ENCODE data around the gene LRCH1. TPM values are rescaled to one million over a fixed set of nuclear protein-coding genes. Genes with fewer than 3 reads are reported as not detected.

The LRCH1 gene
- total and polyA plus RNA-seq, 2 of the 13 experiments (the other 11 are each of a cell fraction or from before 2014, with no cell fraction given): 4.1 to 12.6 TPM

GRCh38 chr13:46743191-46743590 lies 190.2 kb downstream of the LRCH1 start (continued):
- no peak for TF ChIP-seq HMGXB4 (CRISPR knock-in tag; IDR thresholded peaks at IDR 0.05; ENCODE audit: borderline replicate concordance in 1 of 2, low read depth in 1 of 2)

GRCh38 chr13:46745062-46745461 lies 192.1 kb downstream of the LRCH1 start:
- WGBS (ENCODE audit: low lambda C conversion rate): 98% methylated on average over 4 of the region's 4 CpGs
- Histone ChIP-seq H3K4me2 (ENCODE audit: low read depth, low read length) (no peak overlapping the region), H3K27me3 (ENCODE audit: control insufficient read depth in 1 of 2, insufficient read depth in 2 of 2, low read length in 2 of 2) (no peaks in the 10 kb centered on the region), H2AFZ (ENCODE audit: low read length) (no peak overlapping the region), H3K4me3 (replicated peaks in 1 of 3; ENCODE audit: insufficient read depth in 1 of 3, low read depth in 2 of 3, low read length in 3 of 3) (no peak overlapping the region), H3K27ac (ENCODE audit: extremely low read length, insufficient read depth, low read length) (no peak overlapping the region), H3K79me2 (ENCODE audit: insufficient read depth, low read length) (no peaks in the 10 kb centered on the region), H3K36me3 (replicated peaks in 1 of 2; ENCODE audit: control insufficient read depth in 1 of 2, insufficient read depth in 2 of 2, low read length in 2 of 2) (peaks cover 4 to 28% of the 10 kb centered on the region in 2 experiments; a peak in 4 of 5 replicates), H4K20me1 (ENCODE audit: insufficient read depth, low read length) (no peaks in the 10 kb centered on the region), H3K9me3 (ENCODE audit: low read length) (no peaks in the 10 kb centered on the region), H3K9ac (ENCODE audit: insufficient read depth, low read depth, low read length) (no peak overlapping the region), H3K4me1 (ENCODE audit: insufficient read depth, low read length) (peaks cover 9% of the 10 kb centered on the region)
- ChIA-PET POLR2A (no interaction called here), CTCF (ENCODE audit: low intra/inter-chr PET ratio, low total read pairs) (no interaction called here)
- BruUV-seq (replicated peaks): no TSS peak
- no peak for ATAC-seq
- intact Hi-C loops (cut with micrococcal nuclease; ENCODE audit: unreplicated experiment) (no loop called here), in situ Hi-C loops (cut with HindIII; ENCODE audit: extremely low pct_ligation_motif_present, low pct_unique_long_range_greater_than_20kb) (no loop called here)
- no peak for FAIRE-seq
- DNase-seq (ENCODE audit: low spot score): no peak
- TF ChIP-seq ZBTB40 (IDR thresholded peaks at IDR 0.05) (peak; percentile 8; the same call in 1 of the 2 replicates), ZBTB40 (CRISPR knock-in tag; IDR thresholded peaks at IDR 0.05) (peak; percentile 94), UBTF (CRISPR knock-in tag; IDR thresholded peaks at IDR 0.05) (no peak)

Measured in HepG2 (cell line).